Stimulated activated effector memory CD8-positive, alpha-beta T cell treated with anti-CD3 and anti-CD28 coated beads, Interleukin-12 subunit alpha, Interleukin-12 subunit beta, amount 100 ng/mL, for 72 hours (primary cell): ENCODE measurements around the gene LPIN2.

Experiments
- ATAC-seq: fragments of 150-1000 bp; cut with Tn5 transposase; 2 replicates; pipeline ENCODE4 v1.10.0; 2021
- DNase-seq, 2 donors: peaks; one replicate each; pipeline ENCODE4 v3.0.0; 2021 to 2022; ENCODE audit warnings: low spot score in 2 of 2
- H3K27ac Mint-ChIP-seq: one replicate; pipeline ENCODE4 v1.8.0; 2022; ENCODE audit warnings: mild to moderate bottlenecking, mixed read lengths
- H3K36me3 Mint-ChIP-seq: one replicate; pipeline ENCODE4 v1.8.0; 2022; ENCODE audit warnings: mild to moderate bottlenecking, mixed read lengths
- H3K4me1 Mint-ChIP-seq: one replicate; pipeline ENCODE4 v1.8.0; 2022; ENCODE audit warnings: mixed read lengths
- H3K4me3 Mint-ChIP-seq: one replicate; pipeline ENCODE4 v1.8.0; 2022; ENCODE audit warnings: mild to moderate bottlenecking, mixed read lengths
- H3K9me3 Mint-ChIP-seq: one replicate; pipeline ENCODE4 v1.8.0; 2022; ENCODE audit warnings: mixed read lengths

LPIN2 gene

GRCh38 chr18:2998644-2999043, 14.3 kb downstream of the LPIN2 start:
- ATAC-seq, result peak; percentile 64
- Mint-ChIP-seq H3K4me1 (peaks cover 71% of the 10 kb centered on the region), H3K36me3 (peaks cover 19% of the 10 kb centered on the region), H3K27ac (peak overlapping the region; percentile 88), H3K4me3 (peak overlapping the region; percentile 41), H3K9me3 (no peaks in the 10 kb centered on the region)
- DNase-seq, result no peak

GRCh38 chr18:2997846-2998564, 14.9 kb downstream of the LPIN2 start:
- ATAC-seq, result no peak
- Mint-ChIP-seq H3K9me3 (no peaks in the 10 kb centered on the region), H3K36me3 (peaks cover 19% of the 10 kb centered on the region), H3K27ac (peak overlapping the region; percentile 88), H3K4me1 (peaks cover 77% of the 10 kb centered on the region), H3K4me3 (peak overlapping the region; percentile 41)
- DNase-seq, result no peak

- peak overlapping the region; percentile 41 for H3K4me3 Mint-ChIP-seq
- no peaks in the 10 kb centered on the region for H3K9me3 Mint-ChIP-seq
- peak overlapping the region; percentile 88 for H3K27ac Mint-ChIP-seq
- ATAC-seq (peak; percentile 61), DNase-seq (no peak)
- H3K36me3 Mint-ChIP-seq, result peaks cover 19% of the 10 kb centered on the region
- peaks cover 77% of the 10 kb centered on the region for H3K4me1 Mint-ChIP-seq
Measured at GRCh38 chr18:2997429-2997828, 15.5 kb downstream of the LPIN2 start.

GRCh38 chr18:2994603-2995432, 18.1 kb downstream of the LPIN2 start:
- ATAC-seq (peak; percentile 77), DNase-seq (peak in 1 of 2 donors; percentile 86)
- Mint-ChIP-seq H3K9me3 (peaks cover 2% of the 10 kb centered on the region), H3K4me1 (peaks cover 87% of the 10 kb centered on the region), H3K36me3 (peaks cover 19% of the 10 kb centered on the region), H3K4me3 (peak overlapping the region; percentile 43), H3K27ac (peak overlapping the region; percentile 64)

GRCh38 chr18:2994020-2994589, 18.8 kb downstream of the LPIN2 start:
- peaks cover 2% of the 10 kb centered on the region for H3K9me3 Mint-ChIP-seq
- peak overlapping the region; percentile 43 for H3K4me3 Mint-ChIP-seq
- peaks cover 12% of the 10 kb centered on the region for H3K36me3 Mint-ChIP-seq
- DNase-seq (no peak), ATAC-seq (no peak)
- H3K27ac Mint-ChIP-seq, result peak overlapping the region; percentile 64
- peaks cover 80% of the 10 kb centered on the region for H3K4me1 Mint-ChIP-seq

- H3K36me3 Mint-ChIP-seq, result peaks cover 15% of the 10 kb centered on the region
Measured at GRCh38 chr18:2992995-2993877, 19.7 kb downstream of the LPIN2 start.

GRCh38 chr18:2990956-2991640, 21.8 kb downstream of the LPIN2 start:
- no peak overlapping the region for H3K4me3 Mint-ChIP-seq
- H3K36me3 Mint-ChIP-seq, result peaks cover 17% of the 10 kb centered on the region
- peaks cover 55% of the 10 kb centered on the region for H3K4me1 Mint-ChIP-seq
- no peak for DNase-seq
- peaks cover 2% of the 10 kb centered on the region for H3K9me3 Mint-ChIP-seq
- H3K27ac Mint-ChIP-seq, result no peak overlapping the region
- no peak for ATAC-seq

More at GRCh38 chr18:2992995-2993877, 19.7 kb downstream of the LPIN2 start:
- H3K27ac Mint-ChIP-seq, result peak overlapping the region; percentile 64
- peaks cover 2% of the 10 kb centered on the region for H3K9me3 Mint-ChIP-seq
- ATAC-seq (peak; percentile 76), DNase-seq (no peak)
- peak overlapping the region; percentile 43 for H3K4me3 Mint-ChIP-seq
- peaks cover 71% of the 10 kb centered on the region for H3K4me1 Mint-ChIP-seq

- ATAC-seq (no peak), DNase-seq (no peak)
- Mint-ChIP-seq H3K36me3 (peaks cover 12% of the 10 kb centered on the region), H3K27ac (no peak overlapping the region), H3K4me3 (no peak overlapping the region), H3K4me1 (peaks cover 44% of the 10 kb centered on the region), H3K9me3 (peaks cover 2% of the 10 kb centered on the region)
Measured at GRCh38 chr18:2987876-2988790, 24.8 kb downstream of the LPIN2 start.

- Mint-ChIP-seq H3K27ac (no peak overlapping the region), H3K4me3 (no peak overlapping the region)
- ATAC-seq, result no peak
Measured at GRCh38 chr18:2986150-2986865, 26.6 kb downstream of the LPIN2 start.

GRCh38 chr18:2985628-2986027, 27.3 kb downstream of the LPIN2 start:
- Mint-ChIP-seq H3K36me3 (peaks cover 6% of the 10 kb centered on the region), H3K27ac (no peak overlapping the region), H3K4me1 (peaks cover 28% of the 10 kb centered on the region), H3K4me3 (no peak overlapping the region), H3K9me3 (no peaks in the 10 kb centered on the region)
- ATAC-seq (peak; percentile 55), DNase-seq (no peak)

More at GRCh38 chr18:2986150-2986865, 26.6 kb downstream of the LPIN2 start:
- peaks cover 35% of the 10 kb centered on the region for H3K4me1 Mint-ChIP-seq
- H3K9me3 Mint-ChIP-seq, result peaks cover 2% of the 10 kb centered on the region
- no peak for DNase-seq
- peaks cover 11% of the 10 kb centered on the region for H3K36me3 Mint-ChIP-seq

GRCh38 chr18:2984703-2985261, 28.2 kb downstream of the LPIN2 start:
- Mint-ChIP-seq H3K36me3 (peaks cover 11% of the 10 kb centered on the region), H3K4me1 (peaks cover 31% of the 10 kb centered on the region), H3K27ac (peak overlapping the region; percentile 48), H3K9me3 (no peaks in the 10 kb centered on the region), H3K4me3 (peak overlapping the region; percentile 2)
- ATAC-seq (no peak), DNase-seq (no peak)

- H3K27ac Mint-ChIP-seq, result peak overlapping the region; percentile 48
- H3K9me3 Mint-ChIP-seq, result no peaks in the 10 kb centered on the region
- ATAC-seq (no peak), DNase-seq (no peak)
- H3K4me1 Mint-ChIP-seq, result peaks cover 38% of the 10 kb centered on the region
- H3K36me3 Mint-ChIP-seq, result peaks cover 11% of the 10 kb centered on the region
- peak overlapping the region; percentile 2 for H3K4me3 Mint-ChIP-seq
Measured at GRCh38 chr18:2984091-2984490, 28.9 kb downstream of the LPIN2 start.

GRCh38 chr18:2983296-2983695, 29.6 kb downstream of the LPIN2 start:
- DNase-seq (no peak), ATAC-seq (no peak)
- Mint-ChIP-seq H3K9me3 (no peaks in the 10 kb centered on the region), H3K27ac (peak overlapping the region; percentile 89), H3K36me3 (peaks cover 17% of the 10 kb centered on the region), H3K4me3 (peak overlapping the region; percentile 68), H3K4me1 (peaks cover 46% of the 10 kb centered on the region)
